NCI-H2196 treated with DMSO at 0.1 percent for 48 hours (cell line): ENCODE data around the gene MARCHF10.

Experiments
- DNase-seq: peaks from one replicate; lab custom pipeline; 2025; ENCODE audit not compliant: unreplicated experiment; lab: John Stamatoyannopoulos, UW

The MARCHF10 gene

DNA sequence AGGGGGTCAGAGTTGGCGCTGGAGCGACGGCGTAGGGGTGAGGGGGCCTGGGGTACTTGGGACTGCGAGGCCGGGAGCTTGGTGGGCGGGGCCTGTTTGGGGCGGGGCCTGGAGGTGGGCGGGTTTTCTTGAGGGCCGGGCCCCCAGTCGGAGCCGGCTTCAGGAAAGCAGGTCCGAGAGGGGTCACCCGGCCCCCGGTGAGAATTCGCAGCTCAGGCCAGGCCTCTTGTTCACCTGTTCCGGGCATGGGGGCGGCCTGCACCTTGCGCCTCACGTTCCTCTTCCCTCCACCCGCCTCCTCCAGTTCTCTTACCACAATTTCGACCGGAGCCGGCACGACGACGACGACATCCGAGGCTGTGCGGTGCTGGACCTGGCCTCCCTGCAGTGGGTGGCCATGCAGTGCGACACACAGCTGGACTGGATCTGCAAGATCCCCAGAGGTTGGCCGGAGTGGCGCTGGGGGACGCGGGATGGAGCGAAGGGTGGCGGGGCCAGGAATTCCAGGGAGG, 128.2 kb downstream of the MARCHF10 start:
- DNase-seq, result no peak

DNA sequence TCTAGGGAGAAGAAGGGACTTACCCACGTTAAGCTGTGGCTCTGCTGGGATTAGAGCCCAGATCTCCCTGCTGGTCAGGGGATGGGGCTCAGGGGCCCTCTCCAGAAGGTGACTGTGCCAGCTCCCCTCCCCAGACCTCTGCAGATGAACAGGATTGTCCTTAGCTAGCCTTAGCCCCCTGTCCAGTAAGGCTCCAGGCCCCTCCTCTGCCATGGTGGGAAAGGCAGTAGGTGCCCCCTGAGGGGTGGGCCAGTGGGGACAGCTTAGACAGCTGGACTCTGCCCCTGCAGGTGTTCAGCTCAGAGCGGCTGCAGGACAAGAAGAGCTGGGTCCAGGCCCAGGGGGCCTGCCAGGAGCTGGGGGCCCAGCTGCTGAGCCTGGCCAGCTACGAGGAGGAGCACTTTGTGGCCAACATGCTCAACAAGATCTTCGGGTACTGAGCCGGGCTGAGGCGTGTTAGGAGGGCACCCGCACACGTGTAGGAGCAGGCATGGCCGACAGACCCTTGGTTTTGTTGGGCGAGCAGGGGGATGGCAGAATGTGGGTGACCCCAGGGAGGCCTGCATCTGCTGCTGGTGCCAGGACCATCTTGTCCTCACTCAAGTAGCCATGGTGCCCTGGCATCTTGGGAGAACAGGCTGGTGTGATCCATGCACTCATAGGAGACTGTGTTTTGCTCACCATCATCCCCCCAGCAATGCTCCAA, 129.7 kb downstream of the MARCHF10 start:
- no peak for DNase-seq

DNA sequence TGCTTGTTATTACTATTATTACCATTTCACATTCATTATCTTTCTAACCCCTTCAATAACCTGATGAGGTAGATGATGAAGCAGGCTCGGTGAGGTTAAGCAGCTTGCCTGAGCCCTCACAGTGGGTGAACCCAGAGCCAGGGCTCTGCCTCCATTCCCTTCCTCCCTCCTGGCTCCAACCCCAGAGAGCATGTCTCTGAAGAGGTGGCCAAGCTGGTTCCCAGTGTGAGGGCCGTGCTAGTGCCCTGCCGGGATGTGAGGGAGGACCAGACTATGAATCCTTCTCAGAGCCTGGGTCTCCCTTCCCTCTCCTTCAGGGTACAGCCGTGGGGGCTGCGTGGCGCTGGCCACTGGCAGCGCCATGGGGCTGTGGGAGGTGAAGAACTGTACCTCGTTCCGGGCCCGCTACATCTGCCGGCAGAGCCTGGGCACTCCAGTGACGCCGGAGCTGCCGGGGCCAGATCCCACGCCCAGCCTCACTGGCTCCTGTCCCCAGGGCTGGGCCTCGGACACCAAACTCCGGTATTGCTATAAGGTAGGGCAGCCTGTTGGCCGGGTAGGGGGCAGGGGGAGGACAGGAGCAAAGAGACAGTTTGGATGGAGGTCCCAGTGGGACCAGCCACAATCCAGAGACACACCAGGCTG, 131.0 kb downstream of the MARCHF10 start:
- no peak for DNase-seq

DNA sequence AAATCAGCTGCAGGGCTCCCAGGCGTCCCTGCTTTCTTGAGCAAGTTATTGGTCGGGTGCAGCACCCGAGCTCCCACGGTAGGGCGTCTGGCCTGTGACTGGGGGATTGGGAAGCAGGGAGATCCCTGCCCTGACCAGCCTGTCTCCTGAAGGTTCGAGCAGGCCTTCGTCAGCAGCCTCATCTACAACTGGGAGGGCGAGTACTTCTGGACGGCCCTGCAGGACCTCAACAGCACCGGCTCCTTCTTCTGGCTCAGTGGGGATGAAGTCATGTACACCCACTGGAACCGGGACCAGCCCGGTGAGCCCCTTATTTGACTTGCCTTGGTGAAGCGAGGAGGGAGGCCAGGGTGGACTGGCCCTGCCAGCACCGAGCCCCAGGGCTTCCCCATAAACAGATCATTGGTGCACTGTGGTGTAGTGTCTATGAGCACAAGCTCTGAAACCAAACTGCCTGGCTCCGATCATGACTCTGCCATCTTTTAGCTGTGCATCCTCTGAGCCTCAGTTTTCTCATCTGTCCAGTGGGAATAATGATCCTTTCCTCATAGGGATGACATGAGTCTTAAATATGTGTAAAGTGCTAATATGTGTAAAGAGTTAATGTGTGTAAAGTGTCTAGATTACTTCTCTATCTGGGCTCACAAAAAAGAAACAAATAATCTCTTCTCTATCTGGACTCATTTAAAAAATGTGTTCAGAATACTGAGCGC, 131.7 kb downstream of the MARCHF10 start:
- no peak for DNase-seq

DNA sequence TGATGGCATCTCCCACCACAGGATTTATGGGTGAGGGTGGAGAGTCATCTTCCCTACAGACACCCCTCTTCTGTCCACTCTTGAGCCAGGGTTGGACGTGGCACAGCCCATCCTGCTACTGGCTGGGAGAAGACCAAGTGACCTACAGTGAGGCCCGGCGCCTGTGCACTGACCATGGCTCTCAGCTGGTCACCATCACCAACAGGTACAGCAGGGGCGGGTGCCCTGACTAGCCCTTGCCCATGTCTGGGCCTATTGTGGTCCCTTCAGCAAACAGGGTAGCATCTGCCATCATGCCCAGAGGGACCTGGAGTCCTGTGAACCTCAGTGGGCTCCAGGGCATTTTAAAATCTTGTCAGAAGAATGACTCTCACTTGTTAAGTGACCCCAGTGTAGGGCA, 132.4 kb downstream of the MARCHF10 start:
- DNase-seq, result no peak

DNA sequence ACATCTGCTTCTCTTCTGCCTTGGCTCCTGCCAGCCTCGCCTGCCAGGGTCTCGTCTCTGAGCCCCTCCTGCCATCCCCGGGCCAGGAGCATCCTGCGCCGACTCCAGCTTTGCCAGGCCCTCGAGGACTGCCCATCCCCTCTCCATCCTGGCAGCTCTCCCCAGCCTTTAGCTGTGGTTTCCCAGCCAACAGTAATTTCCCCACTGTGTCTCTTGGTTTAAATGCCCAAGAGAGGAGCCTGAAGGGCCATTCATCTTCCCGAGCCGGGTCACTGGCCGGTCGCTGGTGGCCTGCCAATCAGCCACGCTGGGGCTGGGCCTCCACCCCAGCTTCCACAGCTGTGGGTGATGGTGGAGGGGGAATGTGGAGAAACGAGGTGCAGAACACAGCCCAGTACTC, 132.9 kb downstream of the MARCHF10 start:
- DNase-seq, result no peak

DNA sequence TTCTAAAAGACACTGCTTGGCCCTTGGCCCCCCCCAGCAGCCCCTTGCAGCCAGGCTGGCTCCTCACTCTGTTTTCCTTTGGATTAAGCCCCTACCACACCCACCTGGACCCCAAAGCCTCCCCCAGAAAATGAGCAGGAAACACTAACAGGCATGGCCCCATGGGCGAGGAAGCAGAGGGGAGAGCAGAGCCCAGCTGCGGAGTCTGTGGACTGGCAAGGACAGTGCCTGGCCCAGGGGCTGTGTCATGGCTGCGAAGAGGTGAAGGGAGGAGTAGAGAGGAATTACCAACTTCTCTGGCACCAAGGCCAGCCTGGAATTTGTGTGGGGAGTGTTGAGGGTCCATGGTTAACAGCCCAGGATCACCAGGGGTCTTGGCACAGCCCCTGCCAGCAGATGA, 133.3 kb downstream of the MARCHF10 start:
- DNase-seq, result no peak

DNA sequence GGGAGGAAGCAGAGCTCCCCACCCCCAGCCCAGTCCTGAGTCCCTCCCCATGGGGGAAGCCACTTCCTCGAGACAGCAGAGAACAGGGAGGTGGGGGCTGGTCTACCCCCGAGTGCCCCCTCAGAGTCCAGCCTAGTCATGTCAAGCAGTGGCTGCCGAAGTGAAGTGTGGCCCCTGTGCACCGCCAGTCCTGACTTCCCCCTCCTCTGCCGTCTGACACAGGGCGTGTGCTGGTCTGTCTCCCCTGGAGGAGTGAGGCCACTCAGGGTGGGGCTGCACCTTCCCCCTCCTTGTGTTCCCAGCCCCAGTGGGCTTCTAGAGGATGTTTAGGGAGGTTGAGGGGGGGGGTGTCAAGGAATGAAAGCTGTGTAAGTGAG, 133.8 kb downstream of the MARCHF10 start:
- DNase-seq, result no peak

DNA sequence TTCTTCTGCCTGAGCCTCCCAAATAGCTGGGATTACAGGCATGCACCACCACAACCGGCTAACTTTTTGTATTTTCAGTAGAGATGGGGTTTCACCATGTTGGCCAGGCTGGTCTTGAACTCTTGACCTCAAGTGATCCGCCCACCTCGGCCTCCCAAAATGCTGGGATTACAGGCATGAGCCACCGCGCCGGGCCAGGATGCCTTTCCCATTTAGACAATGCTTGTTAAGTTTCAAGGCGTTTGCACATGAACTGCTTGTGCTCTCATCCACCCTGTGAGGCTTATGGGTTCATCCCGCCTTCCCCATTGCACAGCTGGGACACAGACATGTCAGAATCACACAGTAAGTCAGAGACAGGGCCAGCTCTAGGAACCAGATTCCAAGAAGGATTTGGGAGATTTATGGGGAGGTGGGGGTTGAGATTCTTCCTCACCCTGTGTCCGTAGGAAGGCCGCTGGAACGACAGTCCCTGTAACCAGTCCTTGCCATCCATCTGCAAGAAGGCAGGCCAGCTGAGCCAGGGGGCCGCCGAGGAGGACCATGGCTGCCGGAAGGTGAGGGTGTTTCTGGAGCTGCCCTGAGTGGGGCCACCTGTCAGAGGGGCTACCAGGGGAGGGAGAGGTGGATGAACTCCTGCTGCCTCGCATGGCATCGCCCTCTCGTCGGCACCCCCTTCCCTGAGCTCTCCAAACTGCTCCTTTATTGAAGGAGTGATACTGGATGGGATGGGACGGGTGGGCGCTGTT, 134.3 kb downstream of the MARCHF10 start:
- DNase-seq, result no peak

DNA sequence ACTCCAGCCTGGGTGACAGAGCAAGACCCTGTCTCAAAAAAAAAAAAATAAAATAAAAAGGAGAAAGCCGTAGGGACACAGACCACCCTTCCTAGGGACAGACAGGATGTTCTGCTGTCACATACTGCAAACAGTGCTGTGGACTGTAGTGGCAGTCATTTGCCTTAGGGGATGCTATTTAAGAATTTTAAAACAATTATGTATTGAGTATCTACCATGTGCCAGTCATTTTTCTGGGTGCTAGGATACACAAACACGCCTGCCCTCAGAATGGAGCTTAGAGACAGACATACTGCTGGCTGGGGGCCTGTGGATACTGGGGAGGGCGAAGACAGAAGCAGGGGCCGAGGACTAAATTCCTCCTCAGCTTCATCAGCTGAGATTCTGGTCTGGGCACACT, 135.2 kb downstream of the MARCHF10 start:
- no peak for DNase-seq

DNA sequence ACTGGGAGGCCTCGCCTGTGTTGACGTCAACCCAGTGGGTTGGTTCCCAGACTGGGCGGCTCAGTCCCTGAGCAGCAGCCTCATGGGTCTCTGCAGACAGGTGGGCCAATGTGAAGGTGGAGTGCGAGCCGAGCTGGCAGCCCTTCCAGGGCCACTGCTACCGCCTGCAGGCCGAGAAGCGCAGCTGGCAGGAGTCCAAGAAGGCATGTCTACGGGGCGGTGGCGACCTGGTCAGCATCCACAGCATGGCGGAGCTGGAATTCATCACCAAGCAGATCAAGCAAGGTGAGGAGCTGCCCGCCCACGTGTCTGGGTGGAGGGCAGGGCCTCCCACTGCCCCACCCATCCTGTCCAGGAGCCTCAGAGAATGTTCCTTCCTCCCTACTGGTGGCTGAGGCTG, 136.6 kb downstream of the MARCHF10 start:
- DNase-seq, result no peak

DNA sequence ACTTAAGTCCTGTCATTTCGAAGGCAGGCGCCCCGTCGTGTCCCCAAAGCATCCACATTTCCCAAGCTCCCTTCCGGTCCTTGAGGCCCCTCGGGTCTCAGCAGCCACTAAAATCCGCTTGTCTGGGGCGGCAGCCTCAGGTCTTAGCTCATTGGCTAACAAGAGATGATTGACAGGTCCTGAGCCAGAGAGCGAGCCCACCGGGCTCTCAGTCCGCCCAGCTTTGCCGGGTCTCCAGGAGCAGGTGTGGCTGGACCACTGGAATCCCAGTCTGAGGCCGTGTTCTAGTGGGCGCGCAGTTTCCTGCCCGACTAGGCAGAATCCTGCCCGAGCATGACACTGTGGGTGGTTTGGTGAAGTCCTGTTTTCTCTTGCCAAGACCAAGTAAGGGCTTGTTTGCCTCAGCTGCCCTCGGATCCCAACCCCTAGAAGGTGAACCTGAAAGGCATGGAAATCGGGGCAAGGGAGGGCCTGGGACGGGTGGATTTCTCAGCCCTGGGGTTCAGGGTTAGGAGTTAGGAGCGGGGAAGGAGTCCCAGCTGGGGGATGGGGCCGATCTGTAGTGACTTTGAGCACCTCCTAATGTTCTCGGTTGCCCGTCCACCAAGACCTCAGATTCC, 137.8 kb downstream of the MARCHF10 start:
- no peak for DNase-seq

DNA sequence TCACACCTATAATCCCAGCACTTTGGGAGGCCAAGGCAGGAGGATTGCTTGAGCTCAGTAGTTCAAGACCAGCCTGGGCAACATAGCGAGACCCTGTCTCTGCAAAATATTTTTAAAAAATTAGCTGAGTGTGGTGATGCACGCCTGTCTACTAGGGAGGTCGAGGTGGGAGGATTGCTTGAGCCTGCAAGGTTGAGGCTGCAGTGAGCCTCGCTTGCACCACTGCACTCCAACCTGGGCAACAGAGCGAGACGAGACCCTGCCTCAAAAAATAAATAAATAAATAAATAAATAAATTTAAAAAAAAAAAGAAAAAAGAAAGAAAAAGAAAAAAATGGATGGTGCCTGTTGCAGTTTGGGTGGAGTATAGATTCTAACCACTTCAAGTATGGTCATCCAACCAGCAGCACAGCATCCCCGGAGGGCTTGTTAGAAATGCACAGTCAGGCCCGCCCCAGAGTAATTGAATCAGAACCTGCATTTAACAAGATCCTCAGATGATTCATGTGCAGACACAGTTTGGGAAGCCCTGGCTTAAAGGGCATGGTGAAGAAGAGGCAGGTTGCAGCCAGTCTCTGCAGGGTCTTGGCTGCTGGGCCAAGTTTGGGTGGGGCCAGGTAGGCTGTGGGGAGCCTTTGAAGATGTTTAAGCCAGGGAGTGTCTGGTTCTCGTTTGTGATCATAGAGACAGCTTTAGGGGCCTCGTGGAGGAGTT, 139.9 kb downstream of the MARCHF10 start:
- DNase-seq, result no peak

DNA sequence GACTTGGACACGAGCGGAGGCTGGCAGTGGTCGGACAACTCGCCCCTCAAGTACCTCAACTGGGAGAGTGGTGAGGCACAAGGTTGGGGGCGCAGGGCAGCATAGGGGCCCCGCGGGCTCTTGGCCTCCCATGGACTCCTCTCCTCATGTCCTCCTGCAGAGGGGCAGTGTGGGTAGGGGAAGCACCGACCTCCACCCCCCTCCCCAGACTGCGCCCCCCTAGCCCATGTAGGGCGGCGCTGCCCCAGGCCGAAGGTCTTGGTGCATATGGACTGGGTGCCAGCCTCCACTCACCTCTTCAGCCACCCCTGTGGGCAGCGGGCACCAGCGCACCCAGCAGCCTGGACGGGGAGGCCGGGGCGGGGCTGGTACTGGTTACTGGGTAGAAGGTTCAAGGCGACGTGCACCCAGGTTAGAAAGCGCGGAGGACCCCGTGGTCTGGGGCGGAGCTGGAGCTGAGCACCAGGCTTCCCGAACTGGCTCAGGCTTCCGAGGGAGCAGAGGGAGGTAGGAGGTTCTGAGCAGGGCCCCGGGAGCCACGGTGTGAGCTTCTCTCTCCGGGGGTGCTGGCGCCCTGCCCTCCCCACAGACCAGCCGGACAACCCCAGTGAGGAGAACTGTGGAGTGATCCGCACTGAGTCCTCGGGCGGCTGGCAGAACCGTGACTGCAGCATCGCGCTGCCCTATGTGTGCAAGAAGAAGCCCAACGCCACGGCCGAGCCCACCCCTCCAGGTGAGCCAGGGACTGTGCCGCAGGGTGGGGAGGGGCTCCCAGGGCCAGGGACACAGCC, 141.1 kb downstream of the MARCHF10 start:
- DNase-seq, result no peak

DNA sequence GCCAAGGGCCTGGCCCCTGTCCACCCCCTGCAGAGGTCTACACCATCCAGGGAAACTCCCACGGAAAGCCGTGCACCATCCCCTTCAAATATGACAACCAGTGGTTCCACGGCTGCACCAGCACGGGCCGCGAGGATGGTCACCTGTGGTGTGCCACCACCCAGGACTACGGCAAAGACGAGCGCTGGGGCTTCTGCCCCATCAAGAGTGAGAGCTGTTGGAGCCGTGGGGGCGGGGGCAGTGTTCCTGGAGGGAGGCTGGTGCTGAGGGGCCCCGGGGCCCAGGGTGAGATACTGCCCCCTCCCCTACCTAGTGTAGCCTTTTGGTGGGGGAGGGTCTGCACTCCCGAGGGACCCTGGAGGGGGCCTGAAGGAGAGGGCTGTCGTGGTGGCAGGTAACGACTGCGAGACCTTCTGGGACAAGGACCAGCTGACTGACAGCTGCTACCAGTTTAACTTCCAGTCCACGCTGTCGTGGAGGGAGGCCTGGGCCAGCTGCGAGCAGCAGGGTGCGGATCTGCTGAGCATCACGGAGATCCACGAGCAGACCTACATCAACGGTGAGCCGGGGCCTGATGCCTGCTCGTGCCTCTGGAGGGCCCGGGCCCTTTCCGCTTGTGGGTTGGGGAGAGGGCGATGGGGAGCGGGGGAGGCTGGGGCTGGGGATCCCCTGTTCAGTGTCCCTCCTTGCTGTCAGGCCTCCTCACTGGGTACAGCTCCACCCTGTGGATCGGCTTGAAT, 141.9 kb downstream of the MARCHF10 start:
- no peak for DNase-seq

DNA sequence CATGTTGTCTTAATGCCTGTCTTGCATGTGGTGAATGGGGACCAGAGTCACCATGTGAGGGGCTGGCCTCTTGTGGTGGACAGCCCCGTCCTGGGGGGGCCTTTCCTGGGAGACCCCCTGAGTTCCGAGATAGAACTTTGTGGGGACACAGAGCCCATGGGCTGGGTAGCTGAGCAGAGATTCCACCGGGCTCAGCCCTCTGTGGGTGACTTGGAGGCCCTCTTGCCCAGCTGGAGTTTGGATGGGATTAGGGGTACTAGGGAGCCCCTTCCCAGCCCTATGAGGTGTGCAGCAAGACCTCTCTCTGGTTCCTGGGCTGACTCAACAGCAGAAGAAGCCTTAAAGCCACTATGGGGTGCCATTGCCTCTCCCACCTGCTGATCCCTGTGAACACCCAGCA, 142.5 kb downstream of the MARCHF10 start:
- no peak for DNase-seq

DNA sequence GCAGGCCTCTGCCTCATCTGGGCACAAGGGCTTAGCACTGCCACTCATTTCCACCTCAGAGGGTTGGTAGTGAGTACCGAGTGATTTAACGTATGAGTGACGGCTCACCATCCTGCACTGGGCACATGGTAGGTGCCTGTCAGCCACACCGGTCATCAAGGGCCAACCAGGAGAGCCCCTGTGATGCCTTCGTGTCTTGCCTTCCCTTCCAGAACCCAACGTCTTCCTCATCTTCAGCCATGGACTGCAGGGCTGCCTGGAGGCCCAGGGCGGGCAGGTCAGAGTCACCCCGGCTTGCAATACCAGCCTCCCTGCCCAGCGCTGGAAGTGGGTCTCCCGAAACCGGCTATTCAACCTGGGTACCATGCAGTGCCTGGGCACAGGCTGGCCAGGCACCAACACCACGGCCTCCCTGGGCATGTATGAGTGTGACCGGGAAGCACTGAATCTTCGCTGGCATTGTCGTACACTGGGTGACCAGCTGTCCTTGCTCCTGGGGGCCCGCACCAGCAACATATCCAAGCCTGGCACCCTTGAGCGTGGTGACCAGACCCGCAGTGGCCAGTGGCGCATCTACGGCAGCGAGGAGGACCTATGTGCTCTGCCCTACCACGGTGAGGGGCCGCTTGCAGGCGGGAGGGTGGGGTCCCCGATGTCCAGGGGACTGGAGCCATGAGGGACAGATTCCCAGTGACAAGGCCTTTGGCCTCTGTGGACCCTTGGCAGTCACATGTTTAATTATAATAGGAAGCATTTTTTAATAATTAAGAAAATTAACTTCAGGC, 143.6 kb downstream of the MARCHF10 start:
- DNase-seq, result no peak

DNA sequence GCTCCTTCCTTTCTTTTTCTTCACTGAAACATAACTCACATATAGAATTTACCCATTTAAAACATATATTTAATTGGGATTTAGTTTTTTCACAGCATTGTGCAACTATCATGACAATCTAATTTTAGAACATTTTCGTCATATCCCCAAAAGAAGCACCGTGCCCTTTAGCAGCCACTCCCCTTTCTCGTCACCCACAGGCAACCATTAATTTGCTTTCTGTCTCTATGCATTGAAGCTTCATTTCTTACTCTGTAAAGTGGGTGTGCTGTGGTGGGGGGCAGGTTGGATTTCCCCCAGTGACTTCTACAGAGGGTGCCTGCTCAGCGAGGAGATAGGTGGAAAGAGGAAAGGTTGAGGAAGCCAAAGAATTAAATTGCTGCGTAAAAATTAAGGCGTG, 144.8 kb downstream of the MARCHF10 start:
- DNase-seq, result no peak
